SH-SY5Y (cell line): ENCODE measurements around the gene ANXA4.

ENCODE experiments used
- GATA2 ChIP-seq: IDR thresholded peaks from 2 replicates; pipeline ENCODE4 v1.6.1; 2011; ENCODE audit warnings: mild to moderate bottlenecking, low read depth, low read length
- GATA3 ChIP-seq: IDR thresholded peaks from 2 replicates; pipeline ENCODE4 v1.6.1; 2011; ENCODE audit warnings: low read depth, mild to moderate bottlenecking, low read length, moderate library complexity

GRCh38 chr2:69771461-69771860 is 29.5 kb downstream of the ANXA4 start:
- no peak for TF ChIP-seq GATA2
- TF ChIP-seq GATA3: no peak
